Thyroid gland (tissue), 4 donors: ENCODE data around the gene CTDSPL. TPM values are rescaled to one million over a fixed set of nuclear protein-coding genes. Genes with fewer than 3 reads are reported as not detected.

Experiments used
- DNase-seq, 2 donors: peaks; one replicate each; pipeline ENCODE4 v3.0.0-alpha.2; 2019
- H3K27ac ChIP-seq, 3 donors: fragments of 200-600 bp; sonication (generic); 1 replicate in 2 of 3; 2 replicates in 1 of 3; pipeline ENCODE4 v1.5.1; 2016 to 2019; ENCODE audit warnings: mild to moderate bottlenecking in 1 of 3, moderate library complexity in 1 of 3
- H3K27me3 ChIP-seq: fragments of 200-600 bp; sonication (generic); one replicate; pipeline ENCODE4 v1.5.1; 2019
- H3K36me3 ChIP-seq, 2 donors: fragments of 200-600 bp; sonication (generic); one replicate each; pipeline ENCODE4 v1.5.1; 2016 to 2019
- H3K4me1 ChIP-seq, 2 donors: fragments of 200-600 bp; sonication (generic); one replicate each; pipeline ENCODE4 v1.5.1; 2017 to 2019
- H3K4me3 ChIP-seq, 3 donors: fragments of 200-600 bp; sonication (generic); replicated peaks in 1 of 3; 1 replicate in 2 of 3; 2 replicates in 1 of 3; pipeline ENCODE4 v1.5.1; 2016; ENCODE audit warnings: mild to moderate bottlenecking in 1 of 3
- H3K9me3 ChIP-seq: fragments of 200-600 bp; sonication (generic); one replicate; pipeline ENCODE4 v1.5.1; 2017
- POLR2A ChIP-seq, 2 donors: fragments of 450-650 bp; IDR thresholded peaks; one replicate each; pipeline ENCODE4 v1.6.1; 2017; ENCODE audit warnings: antibody characterized with exemption in 2 of 2, mild to moderate bottlenecking in 2 of 2, moderate library complexity in 1 of 2
- WGBS, 2 donors: methylation state at CpG; one replicate each; pipeline ENCODE4 v1.1.5; 2017; 5-methylcytosine and 5-hydroxymethylcytosine counted together
- intact Hi-C: fragments of 100-400 bp; cut with DNase I; formaldehyde crosslinking; loops from one replicate; pipeline ENCODE4 v1.15.1; 2023
- total RNA-seq, 4 donors: library from RNA; depleted of rRNA; stranded (reverse); fragments of >200 nt; gene quantifications; one replicate each; pipeline ENCODE4 v1.2.3, GENCODE V29; 2016
- TF ChIP-seq, protein P1 (sequence below), 6 experiments: fragments of 200-600 bp in 3 of 6; fragments of 450-650 bp in 3 of 6; sonication (generic) in 3 of 6; IDR thresholded peaks; one replicate each; pipeline ENCODE4 v1.5.1; 2016 to 2019; ENCODE audit warnings: antibody characterized with exemption in 6 of 6, mild to moderate bottlenecking in 2 of 6, inconsistent platforms in 1 of 6, moderate library complexity in 1 of 6

The CTDSPL gene
- total RNA-seq, 4 donors from 2014 or later, result 23.6 to 37.9 (median 29.8) TPM

DNA sequence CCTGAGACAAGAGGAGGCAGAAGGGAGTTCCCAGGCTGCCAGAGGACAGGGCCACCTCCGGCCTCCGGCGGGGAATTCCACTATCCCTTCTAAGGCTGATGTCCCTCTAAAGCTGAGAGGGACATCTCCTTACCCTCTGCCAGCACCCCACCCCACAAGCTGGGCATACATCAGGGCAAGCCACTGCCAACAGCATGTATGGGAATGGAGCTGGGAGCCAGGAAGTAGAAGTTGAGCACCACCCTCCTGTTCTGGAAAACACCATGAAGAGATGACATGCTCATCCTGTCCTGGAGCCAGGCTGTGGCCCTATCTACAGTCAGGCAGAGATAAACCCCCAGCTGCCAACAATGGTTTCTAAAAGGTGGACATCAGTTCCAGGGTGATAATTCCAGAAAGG lies 160.6 kb downstream of the CTDSPL start:
- H3K27ac ChIP-seq, result no peak overlapping the region
- 93% methylated on average over 3 of the region's 3 CpGs; no CpG with 5 or more reads in 1 of the 2 donors for WGBS, 2 donors
- H3K9me3 ChIP-seq, result no peaks in the 10 kb centered on the region
- H3K4me1 ChIP-seq, result peaks cover 17% of the 10 kb centered on the region in 2 donors
- H3K4me3 ChIP-seq, result no peak overlapping the region
- H3K36me3 ChIP-seq, result peaks cover 3 to 9% of the 10 kb centered on the region in 2 donors
- DNase-seq, result no peak
- intact Hi-C loops, result no loop called here
- TF ChIP-seq, protein P1, sequence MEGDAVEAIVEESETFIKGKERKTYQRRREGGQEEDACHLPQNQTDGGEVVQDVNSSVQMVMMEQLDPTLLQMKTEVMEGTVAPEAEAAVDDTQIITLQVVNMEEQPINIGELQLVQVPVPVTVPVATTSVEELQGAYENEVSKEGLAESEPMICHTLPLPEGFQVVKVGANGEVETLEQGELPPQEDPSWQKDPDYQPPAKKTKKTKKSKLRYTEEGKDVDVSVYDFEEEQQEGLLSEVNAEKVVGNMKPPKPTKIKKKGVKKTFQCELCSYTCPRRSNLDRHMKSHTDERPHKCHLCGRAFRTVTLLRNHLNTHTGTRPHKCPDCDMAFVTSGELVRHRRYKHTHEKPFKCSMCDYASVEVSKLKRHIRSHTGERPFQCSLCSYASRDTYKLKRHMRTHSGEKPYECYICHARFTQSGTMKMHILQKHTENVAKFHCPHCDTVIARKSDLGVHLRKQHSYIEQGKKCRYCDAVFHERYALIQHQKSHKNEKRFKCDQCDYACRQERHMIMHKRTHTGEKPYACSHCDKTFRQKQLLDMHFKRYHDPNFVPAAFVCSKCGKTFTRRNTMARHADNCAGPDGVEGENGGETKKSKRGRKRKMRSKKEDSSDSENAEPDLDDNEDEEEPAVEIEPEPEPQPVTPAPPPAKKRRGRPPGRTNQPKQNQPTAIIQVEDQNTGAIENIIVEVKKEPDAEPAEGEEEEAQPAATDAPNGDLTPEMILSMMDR (IDR thresholded peaks at IDR 0.05), result no peak
- TF ChIP-seq POLR2A (IDR thresholded peaks at IDR 0.05), result no peak
- H3K27me3 ChIP-seq, result no peaks in the 10 kb centered on the region

- H3K4me1 ChIP-seq, result peaks cover 17% of the 10 kb centered on the region in 2 donors
- H3K4me3 ChIP-seq, result peak overlapping the region in 1 of 3 donors; percentile 56
- H3K9me3 ChIP-seq, result no peaks in the 10 kb centered on the region
- TF ChIP-seq, protein P1 (IDR thresholded peaks at IDR 0.05), result no peak
- TF ChIP-seq POLR2A (IDR thresholded peaks at IDR 0.05), result no peak
- intact Hi-C loops, result no loop called here
- no peak for DNase-seq
- 92 to 93% methylated on average over 6 of the region's 6 CpGs for WGBS, 2 donors
- H3K27me3 ChIP-seq, result no peaks in the 10 kb centered on the region
- peaks cover 3 to 4% of the 10 kb centered on the region in 2 donors for H3K36me3 ChIP-seq
- no peak overlapping the region for H3K27ac ChIP-seq
Measured at GRCh38 chr3:38022896-38023709, 161.4 kb downstream of the CTDSPL start.

GRCh38 chr3:38026856-38027255 lies 165.2 kb downstream of the CTDSPL start:
- DNase-seq, result no peak
- TF ChIP-seq POLR2A (IDR thresholded peaks at IDR 0.05), result no peak
- TF ChIP-seq, protein P1 (IDR thresholded peaks at IDR 0.05), result no peak
- intact Hi-C loops, result no loop called here
- 85 to 94% methylated on average over 4 of the region's 4 CpGs for WGBS, 2 donors
- H3K27me3 ChIP-seq, result no peaks in the 10 kb centered on the region
- H3K4me3 ChIP-seq, result no peak overlapping the region
- H3K36me3 ChIP-seq, result no peaks in the 10 kb centered on the region
- H3K27ac ChIP-seq, result no peak overlapping the region
- peaks cover 38 to 42% of the 10 kb centered on the region in 2 donors for H3K4me1 ChIP-seq
- no peaks in the 10 kb centered on the region for H3K9me3 ChIP-seq

DNA sequence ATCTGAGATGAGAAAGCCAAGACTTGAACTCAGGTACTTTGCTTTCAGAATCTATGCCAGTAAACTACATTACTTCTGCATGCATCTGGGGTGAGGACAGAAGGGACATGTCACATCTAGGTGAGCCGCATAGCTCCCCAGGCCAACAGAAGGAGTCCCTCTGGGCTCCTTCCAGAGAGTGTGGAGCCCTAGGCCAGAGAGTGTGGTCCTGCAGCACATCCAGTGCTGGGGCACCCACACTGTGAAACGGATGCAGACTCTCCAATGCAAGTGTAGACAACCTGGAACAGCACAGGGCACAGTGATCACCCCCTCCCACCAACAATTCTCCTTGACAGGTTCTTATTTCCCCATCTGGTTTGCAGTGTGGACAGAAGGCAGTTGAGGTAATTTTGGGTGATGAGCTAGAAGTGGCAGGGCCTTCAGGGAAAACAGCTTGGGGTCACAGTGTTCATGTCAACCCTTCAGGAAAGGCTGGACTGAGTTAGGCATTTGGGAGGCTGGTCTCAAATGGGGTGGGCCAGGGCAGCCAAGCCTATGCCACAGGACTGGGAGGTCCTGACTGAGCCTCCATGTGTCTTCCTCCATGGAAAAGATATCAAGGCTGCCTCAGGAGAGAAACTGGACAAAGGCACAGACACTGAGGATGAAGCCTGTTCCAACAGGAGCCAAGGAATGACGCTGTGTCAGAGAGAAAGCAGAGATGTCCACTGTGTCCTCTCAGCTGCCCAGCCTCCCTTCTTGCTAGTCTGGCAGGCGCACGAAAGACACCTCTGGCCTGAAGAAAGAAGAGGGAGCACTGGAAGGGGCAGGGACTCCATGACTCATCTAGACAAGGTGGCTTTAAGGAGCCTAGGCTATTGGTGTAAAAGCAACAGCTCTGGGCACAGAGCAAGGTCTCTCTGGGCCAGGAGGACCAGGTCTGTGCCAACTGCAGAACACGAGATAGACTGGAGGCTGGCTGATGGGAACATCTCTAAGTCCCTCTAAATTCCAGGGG lies 166.1 kb downstream of the CTDSPL start:
- DNase-seq, result no peak
- Histone ChIP-seq H3K4me1 (peaks cover 39 to 42% of the 10 kb centered on the region in 2 donors), H3K4me3 (no peak overlapping the region), H3K9me3 (no peaks in the 10 kb centered on the region), H3K27me3 (no peaks in the 10 kb centered on the region), H3K27ac (peak overlapping the region in 2 of 3 donors; percentile 81 to 94), H3K36me3 (no peaks in the 10 kb centered on the region)
- 88 to 92% methylated on average over 6 of the region's 6 CpGs for WGBS, 2 donors
- no peak for TF ChIP-seq POLR2A (IDR thresholded peaks at IDR 0.05)
- TF ChIP-seq, protein P1 (IDR thresholded peaks at IDR 0.05), result no peak
- intact Hi-C loops, result no loop called here
